ENCODE measurements around the gene TCP1. TPM values are rescaled to one million over a fixed set of nuclear protein-coding genes. Genes with fewer than 3 reads are reported as not detected.

TCP1 gene
- total and polyA plus RNA-seq, 9 of the 15 experiments (the other 6 are each of a cell fraction or from before 2014, with no cell fraction given): 331 to 801 (median 645) TPM

DNA sequence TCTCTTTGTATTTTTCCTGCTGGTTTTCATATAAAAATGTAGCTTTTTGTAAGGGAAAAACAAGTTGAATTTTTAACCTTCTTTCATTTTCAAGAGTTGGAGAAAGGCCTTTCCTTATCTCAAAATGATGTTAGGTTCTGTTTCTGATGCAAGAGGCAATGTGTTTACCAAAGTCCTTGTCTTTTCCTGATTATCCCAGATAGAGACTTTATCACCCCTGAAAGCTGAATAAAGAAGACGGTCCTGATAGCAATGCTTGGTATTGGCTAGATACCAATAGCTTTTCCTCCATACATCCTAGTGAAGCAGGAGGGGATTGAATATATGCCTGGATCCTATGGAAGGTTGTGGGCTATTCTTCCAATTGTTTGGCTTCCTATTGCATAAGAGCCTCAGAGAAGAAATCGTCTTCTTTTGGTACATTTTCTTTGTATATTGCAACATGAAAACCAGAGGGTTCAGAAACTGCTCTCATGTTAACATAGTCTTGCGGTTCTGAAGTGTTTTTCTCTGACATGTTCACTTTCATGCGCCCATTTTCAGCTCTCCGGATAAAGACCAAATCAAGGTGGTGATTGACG is 16.1 kb upstream of the TCP1 start (continued):
- TF ChIP-seq, protein P1, sequence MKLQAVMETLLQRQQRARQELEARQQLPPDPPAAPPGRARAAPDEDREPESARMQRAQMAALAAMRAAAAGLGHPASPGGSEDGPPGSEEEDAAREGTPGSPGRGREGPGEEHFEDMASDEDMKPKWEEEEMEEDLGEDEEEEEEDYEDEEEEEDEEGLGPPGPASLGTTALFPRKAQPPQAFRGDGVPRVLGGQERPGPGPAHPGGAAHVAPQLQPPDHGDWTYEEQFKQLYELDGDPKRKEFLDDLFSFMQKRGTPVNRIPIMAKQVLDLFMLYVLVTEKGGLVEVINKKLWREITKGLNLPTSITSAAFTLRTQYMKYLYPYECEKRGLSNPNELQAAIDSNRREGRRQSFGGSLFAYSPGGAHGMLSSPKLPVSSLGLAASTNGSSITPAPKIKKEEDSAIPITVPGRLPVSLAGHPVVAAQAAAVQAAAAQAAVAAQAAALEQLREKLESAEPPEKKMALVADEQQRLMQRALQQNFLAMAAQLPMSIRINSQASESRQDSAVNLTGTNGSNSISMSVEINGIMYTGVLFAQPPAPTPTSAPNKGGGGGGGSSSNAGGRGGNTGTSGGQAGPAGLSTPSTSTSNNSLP (IDR thresholded peaks at IDR 0.05; ENCODE audit: borderline replicate concordance, low read depth, low read length): no peak
- no peak for TF ChIP-seq KLF16 (IDR thresholded peaks at IDR 0.05)
- TF ChIP-seq, protein P2, sequence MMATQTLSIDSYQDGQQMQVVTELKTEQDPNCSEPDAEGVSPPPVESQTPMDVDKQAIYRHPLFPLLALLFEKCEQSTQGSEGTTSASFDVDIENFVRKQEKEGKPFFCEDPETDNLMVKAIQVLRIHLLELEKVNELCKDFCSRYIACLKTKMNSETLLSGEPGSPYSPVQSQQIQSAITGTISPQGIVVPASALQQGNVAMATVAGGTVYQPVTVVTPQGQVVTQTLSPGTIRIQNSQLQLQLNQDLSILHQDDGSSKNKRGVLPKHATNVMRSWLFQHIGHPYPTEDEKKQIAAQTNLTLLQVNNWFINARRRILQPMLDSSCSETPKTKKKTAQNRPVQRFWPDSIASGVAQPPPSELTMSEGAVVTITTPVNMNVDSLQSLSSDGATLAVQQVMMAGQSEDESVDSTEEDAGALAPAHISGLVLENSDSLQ (IDR thresholded peaks at IDR 0.05): no peak
- TF ChIP-seq KDM4B (IDR thresholded peaks at IDR 0.05; ENCODE audit: borderline replicate concordance in 2 of 2, low read depth in 1 of 2): no peak
- no peak for TF ChIP-seq BRCA1 (IDR thresholded peaks at IDR 0.05)
- no peak for TF ChIP-seq BRCA1 (CRISPR knock-in tag; IDR thresholded peaks at IDR 0.05)
- peak in 1 of 2 experiments; percentile 45; a peak in 1 of 4 replicates for TF ChIP-seq TRIM24 (IDR thresholded peaks at IDR 0.05)
- TF ChIP-seq, protein P3, sequence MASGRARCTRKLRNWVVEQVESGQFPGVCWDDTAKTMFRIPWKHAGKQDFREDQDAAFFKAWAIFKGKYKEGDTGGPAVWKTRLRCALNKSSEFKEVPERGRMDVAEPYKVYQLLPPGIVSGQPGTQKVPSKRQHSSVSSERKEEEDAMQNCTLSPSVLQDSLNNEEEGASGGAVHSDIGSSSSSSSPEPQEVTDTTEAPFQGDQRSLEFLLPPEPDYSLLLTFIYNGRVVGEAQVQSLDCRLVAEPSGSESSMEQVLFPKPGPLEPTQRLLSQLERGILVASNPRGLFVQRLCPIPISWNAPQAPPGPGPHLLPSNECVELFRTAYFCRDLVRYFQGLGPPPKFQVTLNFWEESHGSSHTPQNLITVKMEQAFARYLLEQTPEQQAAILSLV (tag; IDR thresholded peaks at IDR 0.05): 0 out of 2 replicates have a peak, but pooled peaks have one; percentile 9
- no peak for TF ChIP-seq RCOR1 (IDR thresholded peaks at IDR 0.05; ENCODE audit: borderline replicate concordance in 1 of 2, low read depth in 2 of 2, low read length in 2 of 2)
- TF ChIP-seq, protein P4, sequence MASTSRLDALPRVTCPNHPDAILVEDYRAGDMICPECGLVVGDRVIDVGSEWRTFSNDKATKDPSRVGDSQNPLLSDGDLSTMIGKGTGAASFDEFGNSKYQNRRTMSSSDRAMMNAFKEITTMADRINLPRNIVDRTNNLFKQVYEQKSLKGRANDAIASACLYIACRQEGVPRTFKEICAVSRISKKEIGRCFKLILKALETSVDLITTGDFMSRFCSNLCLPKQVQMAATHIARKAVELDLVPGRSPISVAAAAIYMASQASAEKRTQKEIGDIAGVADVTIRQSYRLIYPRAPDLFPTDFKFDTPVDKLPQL (IDR thresholded peaks at IDR 0.05; ENCODE audit: extremely low read depth, insufficient read length): no peak
- no peak for TF ChIP-seq SREBF1 (IDR thresholded peaks at IDR 0.05; ENCODE audit: borderline replicate concordance, low read depth, low read length)
- no peak for TF ChIP-seq SMAD3 (CRISPR knock-in tag; conservative IDR thresholded peaks at IDR 0.05)
- peak; percentile 28; the same call in 1 of the 2 replicates for TF ChIP-seq DPF2 (IDR thresholded peaks at IDR 0.05)
- no peak for TF ChIP-seq NR1H2 (CRISPR knock-in tag; IDR thresholded peaks at IDR 0.05)
- no peak for TF ChIP-seq SP1 (CRISPR knock-in tag; IDR thresholded peaks at IDR 0.05)
- peak; percentile 26; the same call in 1 of the 2 replicates for TF ChIP-seq ATF7 (IDR thresholded peaks at IDR 0.05)
- TF ChIP-seq ESRRB (CRISPR knock-in tag; IDR thresholded peaks at IDR 0.05; ENCODE audit: borderline replicate concordance): no peak
- TF ChIP-seq NCOA6 (IDR thresholded peaks at IDR 0.05): no peak
- TF ChIP-seq THRAP3 (IDR thresholded peaks at IDR 0.05; ENCODE audit: borderline replicate concordance): no peak
- TF ChIP-seq SMAD1 (IDR thresholded peaks at IDR 0.05; ENCODE audit: low read depth, low read length, partially characterized antibody): no peak
- TF ChIP-seq, protein P5, sequence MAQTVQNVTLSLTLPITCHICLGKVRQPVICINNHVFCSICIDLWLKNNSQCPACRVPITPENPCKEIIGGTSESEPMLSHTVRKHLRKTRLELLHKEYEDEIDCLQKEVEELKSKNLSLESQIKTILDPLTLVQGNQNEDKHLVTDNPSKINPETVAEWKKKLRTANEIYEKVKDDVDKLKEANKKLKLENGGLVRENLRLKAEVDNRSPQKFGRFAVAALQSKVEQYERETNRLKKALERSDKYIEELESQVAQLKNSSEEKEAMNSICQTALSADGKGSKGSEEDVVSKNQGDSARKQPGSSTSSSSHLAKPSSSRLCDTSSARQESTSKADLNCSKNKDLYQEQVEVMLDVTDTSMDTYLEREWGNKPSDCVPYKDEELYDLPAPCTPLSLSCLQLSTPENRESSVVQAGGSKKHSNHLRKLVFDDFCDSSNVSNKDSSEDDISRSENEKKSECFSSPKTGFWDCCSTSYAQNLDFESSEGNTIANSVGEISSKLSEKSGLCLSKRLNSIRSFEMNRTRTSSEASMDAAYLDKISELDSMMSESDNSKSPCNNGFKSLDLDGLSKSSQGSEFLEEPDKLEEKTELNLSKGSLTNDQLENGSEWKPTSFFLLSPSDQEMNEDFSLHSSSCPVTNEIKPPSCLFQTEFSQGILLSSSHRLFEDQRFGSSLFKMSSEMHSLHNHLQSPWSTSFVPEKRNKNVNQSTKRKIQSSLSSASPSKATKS (CRISPR knock-in tag; IDR thresholded peaks at IDR 0.05): no peak
- no peak for TF ChIP-seq TCFL5 (CRISPR knock-in tag; conservative IDR thresholded peaks at IDR 0.05)
- TF ChIP-seq PURB (CRISPR knock-in tag; IDR thresholded peaks at IDR 0.05; ENCODE audit: low read depth): no peak
- TF ChIP-seq ZNF316 (IDR thresholded peaks at IDR 0.05): no peak
- TF ChIP-seq NELFE (IDR thresholded peaks at IDR 0.05; ENCODE audit: insufficient read depth, insufficient read length): no peak

All from K562 (cell line).